OCI-LY7 (cell line): ENCODE data around the gene TEPSIN. TPM values are rescaled to one million over a fixed set of nuclear protein-coding genes. Genes with fewer than 3 reads are reported as not detected.

ENCODE experiments used
- BruUV-seq: library from RNA; stranded (reverse); fragments of 400-500 nt; replicated peaks from 2 replicates; lab custom pipeline; 2021; lab: Mats Ljungman, UMichigan
- CTCF ChIA-PET: fragments of 300-600 bp; sonication (Branson Sonifier 250); formaldehyde crosslinking; loops from one replicate; lab custom pipeline; 2022; ENCODE audit warnings: antibody characterized with exemption; ENCODE audit not compliant: unreplicated experiment; lab: Charles Lee
- POLR2A ChIA-PET: fragments of 300-600 bp; sonication (Branson Sonifier 250); formaldehyde crosslinking; loops from one replicate; lab custom pipeline; 2022; ENCODE audit warnings: antibody characterized with exemption; lab: Charles Lee
- DNase-seq: peaks from one replicate; pipeline ENCODE4 v3.0.0-alpha.2; 2015; ENCODE audit warnings: low spot score
- H2AFZ ChIP-seq: fragments of 200-600 bp; sonication (generic), shearing (Covaris generic); 2 replicates; pipeline ENCODE4 v1.6.1; 2014; ENCODE audit warnings: mild to moderate bottlenecking, antibody characterized with exemption, low read length, moderate library complexity
- H3K27ac ChIP-seq: fragments of 200-600 bp; sonication (generic); 2 replicates; pipeline ENCODE4 v1.5.1; 2014; ENCODE audit warnings: mixed run types, low read depth, mild to moderate bottlenecking, moderate library complexity, low read length, inconsistent platforms; ENCODE audit not compliant: poor library complexity, severe bottlenecking
- H3K36me3 ChIP-seq: fragments of 200-600 bp; sonication (generic); 2 replicates; pipeline ENCODE4 v1.6.1; 2014; ENCODE audit warnings: mild to moderate bottlenecking, antibody characterized with exemption, low read length, moderate library complexity, mixed read lengths; ENCODE audit not compliant: insufficient read depth
- H3K4me1 ChIP-seq: fragments of 200-600 bp; sonication (generic); 2 replicates; pipeline ENCODE4 v1.5.1; 2014; ENCODE audit warnings: mild to moderate bottlenecking, low read length; ENCODE audit not compliant: insufficient read depth, poor library complexity, severe bottlenecking
- H3K4me2 ChIP-seq: fragments of 200-600 bp; sonication (generic); 2 replicates; pipeline ENCODE4 v1.6.1; 2014; ENCODE audit warnings: mild to moderate bottlenecking, low read length
- H3K4me3 ChIP-seq: fragments of 200-600 bp; sonication (generic); 2 replicates; pipeline ENCODE4 v1.5.1; 2014; ENCODE audit warnings: mild to moderate bottlenecking, low read depth, low read length; ENCODE audit not compliant: poor library complexity, severe bottlenecking
- H3K79me2 ChIP-seq: fragments of 200-600 bp; sonication (generic); 2 replicates; pipeline ENCODE4 v1.6.1; 2016; ENCODE audit warnings: low read depth, mild to moderate bottlenecking, low read length, moderate library complexity, mixed read lengths; ENCODE audit not compliant: insufficient read depth
- H3K9me2 ChIP-seq: fragments of 200-600 bp; sonication (generic); 2 replicates; pipeline ENCODE4 v1.6.1; 2016; ENCODE audit warnings: mild to moderate bottlenecking, low read length, mixed read lengths; ENCODE audit not compliant: insufficient read depth
- H3K9me3 ChIP-seq: fragments of 200-600 bp; sonication (generic); 2 replicates; pipeline ENCODE4 v1.6.1; 2014; ENCODE audit warnings: mild to moderate bottlenecking, mixed run types, low read length, mixed read lengths
- H4K20me1 ChIP-seq: fragments of 200-600 bp; sonication (generic); 2 replicates; pipeline ENCODE4 v1.6.1; 2014; ENCODE audit warnings: mild to moderate bottlenecking, antibody characterized with exemption, low read length, moderate library complexity, mixed read lengths; ENCODE audit not compliant: insufficient read depth
- EZH2phosphoT487 ChIP-seq: fragments of 200-600 bp; sonication (generic); IDR thresholded peaks from 2 replicates; pipeline ENCODE4 v1.6.1; 2018; ENCODE audit warnings: low read depth, borderline replicate concordance, mild to moderate bottlenecking, mixed run types, antibody characterized with exemption, low read length, moderate library complexity, mixed read lengths
- intact Hi-C: fragments of 100-400 bp; cut with micrococcal nuclease; formaldehyde crosslinking; loops from one replicate; pipeline ENCODE4 v1.10.0; 2022; ENCODE audit not compliant: unreplicated experiment
- total RNA-seq, 2 experiments: library from RNA; depleted of rRNA in 1 of 2; stranded (reverse); fragments of >200 nt in 1 of 2; shearing (Covaris generic) in 1 of 2; gene quantifications; 2 replicates each; pipeline ENCODE4 v1.2.3, GENCODE V29; 2014 to 2022
- TF ChIP-seq, protein P1 (sequence below): fragments of 200-600 bp; sonication (generic); conservative IDR thresholded peaks from 2 replicates; pipeline ENCODE4 v1.5.1; 2014; ENCODE audit warnings: mild to moderate bottlenecking, antibody characterized with exemption, low read length, moderate library complexity, mixed read lengths

TEPSIN gene
- total RNA-seq, 2 experiments from 2014 or later = 46.4 to 75.3 TPM

DNA sequence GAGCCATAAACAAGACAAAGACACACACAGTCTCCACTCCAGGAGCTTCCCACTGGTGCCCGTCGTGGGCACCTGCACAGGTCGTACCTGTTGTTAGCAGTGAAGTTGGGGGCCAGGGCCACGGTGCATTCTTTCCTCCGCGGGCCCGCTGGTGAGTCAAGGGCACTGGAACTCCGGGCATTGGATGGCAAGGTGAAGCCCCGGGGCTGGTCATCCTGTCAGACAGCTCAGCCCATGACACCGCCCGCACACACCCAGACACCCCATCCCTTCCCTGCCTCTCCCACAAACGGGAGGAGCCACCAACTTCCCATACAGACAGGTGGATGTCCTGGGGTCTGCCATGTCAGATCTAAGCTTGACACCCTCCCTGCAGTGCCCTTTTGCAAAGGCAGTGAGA is 32.2 kb downstream of the TEPSIN start:
- peaks cover 12% of the 10 kb centered on the region for H3K4me1 ChIP-seq
- no peak for TF ChIP-seq EZH2phosphoT487
- TF ChIP-seq, protein P1, sequence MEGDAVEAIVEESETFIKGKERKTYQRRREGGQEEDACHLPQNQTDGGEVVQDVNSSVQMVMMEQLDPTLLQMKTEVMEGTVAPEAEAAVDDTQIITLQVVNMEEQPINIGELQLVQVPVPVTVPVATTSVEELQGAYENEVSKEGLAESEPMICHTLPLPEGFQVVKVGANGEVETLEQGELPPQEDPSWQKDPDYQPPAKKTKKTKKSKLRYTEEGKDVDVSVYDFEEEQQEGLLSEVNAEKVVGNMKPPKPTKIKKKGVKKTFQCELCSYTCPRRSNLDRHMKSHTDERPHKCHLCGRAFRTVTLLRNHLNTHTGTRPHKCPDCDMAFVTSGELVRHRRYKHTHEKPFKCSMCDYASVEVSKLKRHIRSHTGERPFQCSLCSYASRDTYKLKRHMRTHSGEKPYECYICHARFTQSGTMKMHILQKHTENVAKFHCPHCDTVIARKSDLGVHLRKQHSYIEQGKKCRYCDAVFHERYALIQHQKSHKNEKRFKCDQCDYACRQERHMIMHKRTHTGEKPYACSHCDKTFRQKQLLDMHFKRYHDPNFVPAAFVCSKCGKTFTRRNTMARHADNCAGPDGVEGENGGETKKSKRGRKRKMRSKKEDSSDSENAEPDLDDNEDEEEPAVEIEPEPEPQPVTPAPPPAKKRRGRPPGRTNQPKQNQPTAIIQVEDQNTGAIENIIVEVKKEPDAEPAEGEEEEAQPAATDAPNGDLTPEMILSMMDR = no peak
- no peaks in the 10 kb centered on the region for H3K9me2 ChIP-seq
- ChIA-PET POLR2A (no interaction called here), CTCF (interaction anchor here (1.2 kb wide), 1 partner anchor 11 kb away, joined by 3 read pairs; no protein-coding TSS in a partner anchor)
- no peaks in the 10 kb centered on the region for H4K20me1 ChIP-seq
- H3K79me2 ChIP-seq = no peaks in the 10 kb centered on the region
- no peak overlapping the region for H3K4me2 ChIP-seq
- no peak for DNase-seq
- BruUV-seq = no TSS peak
- no peaks in the 10 kb centered on the region for H3K9me3 ChIP-seq
- H2AFZ ChIP-seq = no peak overlapping the region
- peak overlapping the region; percentile 56 for H3K27ac ChIP-seq
- intact Hi-C loops = loop anchor here (1.0 kb wide), 3 partner anchors 17 to 45 kb away; partner anchors contain the start of genes NDUFAF8 and TEPSIN
- H3K4me3 ChIP-seq = no peak overlapping the region
- H3K36me3 ChIP-seq = peaks cover 32% of the 10 kb centered on the region

- POLR2A ChIA-PET = interaction anchor here (1.2 kb wide), 1 partner anchor 21 kb away, joined by 3 read pairs; no protein-coding TSS in a partner anchor
- intact Hi-C loops = no loop called here
- H3K9me3 ChIP-seq = no peaks in the 10 kb centered on the region
- no peak for DNase-seq
- TF ChIP-seq EZH2phosphoT487 = no peak
- H3K4me3 ChIP-seq = no peak overlapping the region
- H3K4me2 ChIP-seq = no peak overlapping the region
- no peak overlapping the region for H3K27ac ChIP-seq
- no peaks in the 10 kb centered on the region for H3K9me2 ChIP-seq
- H3K4me1 ChIP-seq = peaks cover 16% of the 10 kb centered on the region
- CTCF ChIA-PET = interaction anchor here (1.2 kb wide), 1 partner anchor 10 kb away, joined by 3 read pairs; no protein-coding TSS in a partner anchor
- no peaks in the 10 kb centered on the region for H3K79me2 ChIP-seq
- peaks cover 35% of the 10 kb centered on the region for H3K36me3 ChIP-seq
- H4K20me1 ChIP-seq = no peaks in the 10 kb centered on the region
- H2AFZ ChIP-seq = no peak overlapping the region
- no TSS peak for BruUV-seq
These were observed 32.7 kb downstream of the TEPSIN start for GRCh38 chr17:81206166-81206565.

DNA sequence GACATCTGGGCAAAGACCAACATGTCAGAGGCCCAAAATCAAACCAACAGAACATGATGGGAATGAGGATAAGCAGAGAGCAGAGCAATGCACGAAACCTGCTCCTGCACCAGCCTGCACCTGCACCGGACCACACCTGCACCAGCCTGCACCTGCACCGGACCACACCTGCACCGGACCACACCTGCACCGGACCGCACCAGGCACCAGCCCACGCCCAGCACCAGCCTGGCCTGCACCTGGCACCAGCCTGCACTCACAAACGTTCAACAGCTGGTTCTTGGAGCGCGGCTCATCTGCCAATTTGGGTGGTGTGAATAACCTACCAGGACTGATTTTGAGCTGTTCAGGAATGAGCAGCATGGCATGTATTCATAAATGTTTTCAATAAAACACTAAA is 34.3 kb downstream of the TEPSIN start:
- Histone ChIP-seq H2AFZ (no peak overlapping the region), H3K9me3 (no peaks in the 10 kb centered on the region), H3K4me2 (no peak overlapping the region), H3K4me1 (peaks cover 19% of the 10 kb centered on the region), H3K9me2 (no peaks in the 10 kb centered on the region), H3K27ac (no peak overlapping the region), H4K20me1 (no peaks in the 10 kb centered on the region), H3K36me3 (peaks cover 36% of the 10 kb centered on the region), H3K4me3 (no peak overlapping the region), H3K79me2 (no peaks in the 10 kb centered on the region)
- BruUV-seq = no TSS peak
- CTCF ChIA-PET = no interaction called here
- intact Hi-C loops = no loop called here
- TF ChIP-seq EZH2phosphoT487 = no peak
- TF ChIP-seq, protein P1 = no peak
- no peak for DNase-seq
- POLR2A ChIA-PET = interaction anchor here (0.6 kb wide), 1 partner anchor 215 kb away, joined by 3 read pairs; no protein-coding TSS in a partner anchor
